Left renal cortex interstitium (tissue), 4 donors: ENCODE measurements around the gene LANCL2. TPM values are rescaled to one million over a fixed set of nuclear protein-coding genes. Genes with fewer than 3 reads are reported as not detected.

Source experiments
- polyA plus RNA-seq, 4 donors: library from polyadenylated mRNA; unstranded; fragments of 120-200 nt; gene quantifications; one replicate each; pipeline ENCODE4 v1.2.1, GENCODE V29; 2013; ENCODE audit not compliant: insufficient read length in 4 of 4

The LANCL2 gene
- polyA plus RNA-seq, 4 donors, result 27.4 to 30.4 (median 27.8) TPM

Other genes starting within 250 kb of the LANCL2 start
- 10 to 100 TPM; 54.1 to 66.7 (median 61.4) TPM for gene VOPP1, start 207.2 kb downstream of the LANCL2 start, polyA plus RNA-seq